Chondrocyte (in vitro differentiated cells): ENCODE measurements around the gene MMP25. TPM values are rescaled to one million over a fixed set of nuclear protein-coding genes. Genes with fewer than 3 reads are reported as not detected.

Experiments used
- DNase-seq: peaks from one replicate; pipeline ENCODE4 v3.0.0; 2021; ENCODE audit warnings: mixed read lengths, low spot score
- H3K27ac Mint-ChIP-seq: one replicate; pipeline ENCODE4 v1.8.0; 2021; ENCODE audit warnings: mild to moderate bottlenecking, moderate library complexity, mixed read lengths; ENCODE audit not compliant: unreplicated experiment
- H3K27me3 Mint-ChIP-seq: 2 replicates; pipeline ENCODE4 v1.8.0; 2021; ENCODE audit warnings: low read depth, mixed read lengths
- H3K36me3 Mint-ChIP-seq: 2 replicates; pipeline ENCODE4 v1.8.0; 2021; ENCODE audit warnings: low read depth, mixed read lengths
- H3K4me1 Mint-ChIP-seq: 2 replicates; pipeline ENCODE4 v1.8.0; 2021; ENCODE audit warnings: low read depth, mild to moderate bottlenecking, mixed read lengths
- H3K4me3 Mint-ChIP-seq: one replicate; pipeline ENCODE4 v1.8.0; 2021; ENCODE audit warnings: mild to moderate bottlenecking, moderate library complexity, mixed read lengths; ENCODE audit not compliant: unreplicated experiment
- H3K9me3 Mint-ChIP-seq: 2 replicates; pipeline ENCODE4 v1.8.0; 2021; ENCODE audit warnings: low read depth, mixed read lengths
- total RNA-seq: library from RNA; stranded (reverse); gene quantifications from 3 replicates; pipeline ENCODE4 v1.2.1, GENCODE V29; 2021
- TF ChIP-seq, protein P1 (sequence below): fragments of 200-600 bp; sonication (generic); IDR thresholded peaks from 2 replicates; pipeline ENCODE4 v1.5.0; 2021; ENCODE audit warnings: antibody characterized with exemption, mild to moderate bottlenecking, moderate library complexity

The MMP25 gene
- total RNA-seq, 1 donor from 2014 or later = not detected

DNA sequence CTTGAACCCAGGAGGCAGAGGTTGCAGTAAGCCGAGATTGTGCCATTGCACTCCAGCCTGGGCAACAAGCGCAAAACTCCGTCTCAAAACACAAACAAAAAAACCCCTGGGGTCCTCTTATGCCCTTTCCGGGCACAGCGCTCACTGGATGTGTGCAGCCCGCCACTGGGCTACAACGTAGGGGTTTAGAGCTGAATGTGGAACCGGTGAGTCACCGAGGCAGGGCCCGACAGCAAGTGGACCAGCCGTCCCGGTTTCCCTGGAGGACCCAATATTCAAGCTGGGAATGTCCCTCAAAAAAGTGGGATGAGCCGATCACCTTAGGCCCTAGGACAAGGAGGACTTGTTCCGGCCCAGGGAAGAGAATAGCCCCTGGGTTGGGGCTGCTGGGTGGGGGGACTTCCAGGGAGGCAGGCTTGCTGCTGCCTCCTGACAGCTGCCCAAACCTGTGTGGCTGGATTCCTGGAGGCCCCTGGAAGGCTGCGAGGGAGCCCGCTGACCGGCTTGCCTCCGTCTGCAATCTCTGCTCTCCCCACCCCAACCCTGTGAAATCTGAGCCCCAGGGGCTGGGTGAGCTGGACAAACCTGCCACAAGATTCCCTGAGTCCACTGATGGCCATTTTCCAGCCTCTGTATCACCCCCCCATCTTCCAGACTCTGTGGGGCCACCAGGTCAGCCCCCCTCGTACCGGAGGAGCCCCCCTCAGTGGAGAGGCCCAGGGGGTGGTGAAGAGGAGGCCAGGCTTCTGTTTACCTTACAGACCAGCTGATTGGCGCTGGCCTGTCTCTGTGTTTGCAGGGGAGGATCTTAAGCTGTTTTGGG lies 36.6 kb upstream of the MMP25 start:
- no peak for DNase-seq
- TF ChIP-seq, protein P1, sequence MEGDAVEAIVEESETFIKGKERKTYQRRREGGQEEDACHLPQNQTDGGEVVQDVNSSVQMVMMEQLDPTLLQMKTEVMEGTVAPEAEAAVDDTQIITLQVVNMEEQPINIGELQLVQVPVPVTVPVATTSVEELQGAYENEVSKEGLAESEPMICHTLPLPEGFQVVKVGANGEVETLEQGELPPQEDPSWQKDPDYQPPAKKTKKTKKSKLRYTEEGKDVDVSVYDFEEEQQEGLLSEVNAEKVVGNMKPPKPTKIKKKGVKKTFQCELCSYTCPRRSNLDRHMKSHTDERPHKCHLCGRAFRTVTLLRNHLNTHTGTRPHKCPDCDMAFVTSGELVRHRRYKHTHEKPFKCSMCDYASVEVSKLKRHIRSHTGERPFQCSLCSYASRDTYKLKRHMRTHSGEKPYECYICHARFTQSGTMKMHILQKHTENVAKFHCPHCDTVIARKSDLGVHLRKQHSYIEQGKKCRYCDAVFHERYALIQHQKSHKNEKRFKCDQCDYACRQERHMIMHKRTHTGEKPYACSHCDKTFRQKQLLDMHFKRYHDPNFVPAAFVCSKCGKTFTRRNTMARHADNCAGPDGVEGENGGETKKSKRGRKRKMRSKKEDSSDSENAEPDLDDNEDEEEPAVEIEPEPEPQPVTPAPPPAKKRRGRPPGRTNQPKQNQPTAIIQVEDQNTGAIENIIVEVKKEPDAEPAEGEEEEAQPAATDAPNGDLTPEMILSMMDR = no peak
- Mint-ChIP-seq H3K9me3 (no peaks in the 10 kb centered on the region), H3K36me3 (no peaks in the 10 kb centered on the region), H3K27me3 (peaks cover 32% of the 10 kb centered on the region), H3K4me3 (no peak overlapping the region), H3K4me1 (peaks cover 3% of the 10 kb centered on the region), H3K27ac (no peak overlapping the region)

DNA sequence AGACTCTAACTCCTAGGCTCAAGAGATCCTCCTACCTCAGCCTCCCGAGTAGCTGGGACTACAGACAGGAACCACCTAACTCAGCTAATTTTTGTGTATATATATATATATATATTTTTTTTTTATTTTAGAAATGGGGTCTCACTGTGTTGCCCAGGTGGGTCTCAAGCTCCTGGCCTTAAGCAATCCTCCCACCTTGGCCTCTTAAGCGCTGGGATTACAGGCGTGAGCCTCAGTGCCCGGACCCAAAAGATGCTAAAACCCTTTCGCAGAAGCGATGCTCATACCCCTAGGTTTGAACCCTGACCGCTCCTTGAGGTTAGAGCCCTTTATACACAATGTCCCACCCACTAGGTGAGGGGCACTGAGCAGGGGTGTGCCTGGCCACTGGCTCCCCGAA lies 35.9 kb upstream of the MMP25 start:
- H3K27me3 Mint-ChIP-seq = peaks cover 29% of the 10 kb centered on the region
- no peak overlapping the region for H3K27ac Mint-ChIP-seq
- H3K4me1 Mint-ChIP-seq = no peaks in the 10 kb centered on the region

DNA sequence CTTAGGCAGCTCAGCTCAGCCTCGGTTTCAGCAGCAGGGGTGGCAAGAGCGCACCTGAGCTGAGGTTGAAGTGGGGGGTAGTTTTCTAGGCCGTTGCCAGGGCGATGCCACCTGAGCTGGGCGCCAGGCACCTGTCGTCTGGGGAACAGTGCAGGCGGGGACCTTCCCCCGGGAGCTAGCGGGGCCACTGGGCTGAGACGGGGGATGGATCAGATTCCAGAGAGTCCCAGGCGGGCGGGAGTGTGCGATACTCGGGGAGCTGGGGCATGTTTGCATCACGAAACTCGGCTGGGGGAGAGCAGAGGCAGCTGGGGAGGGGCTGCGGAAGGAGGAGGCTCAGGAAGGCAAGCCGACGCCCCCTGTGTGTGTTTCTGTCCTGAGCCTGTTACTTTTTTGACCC lies 34.1 kb upstream of the MMP25 start:
- H3K36me3 Mint-ChIP-seq = no peaks in the 10 kb centered on the region
- no peak for DNase-seq
- peaks cover 18% of the 10 kb centered on the region for H3K27me3 Mint-ChIP-seq
- H3K9me3 Mint-ChIP-seq = no peaks in the 10 kb centered on the region
- H3K27ac Mint-ChIP-seq = no peak overlapping the region
- no peaks in the 10 kb centered on the region for H3K4me1 Mint-ChIP-seq
- TF ChIP-seq, protein P1 = no peak
- H3K4me3 Mint-ChIP-seq = no peak overlapping the region

More for the DNA sequence above, 35.9 kb upstream of the MMP25 start:
- DNase-seq = no peak
- TF ChIP-seq, protein P1 = no peak
- no peaks in the 10 kb centered on the region for H3K36me3 Mint-ChIP-seq
- H3K9me3 Mint-ChIP-seq = no peaks in the 10 kb centered on the region
- no peak overlapping the region for H3K4me3 Mint-ChIP-seq

DNA sequence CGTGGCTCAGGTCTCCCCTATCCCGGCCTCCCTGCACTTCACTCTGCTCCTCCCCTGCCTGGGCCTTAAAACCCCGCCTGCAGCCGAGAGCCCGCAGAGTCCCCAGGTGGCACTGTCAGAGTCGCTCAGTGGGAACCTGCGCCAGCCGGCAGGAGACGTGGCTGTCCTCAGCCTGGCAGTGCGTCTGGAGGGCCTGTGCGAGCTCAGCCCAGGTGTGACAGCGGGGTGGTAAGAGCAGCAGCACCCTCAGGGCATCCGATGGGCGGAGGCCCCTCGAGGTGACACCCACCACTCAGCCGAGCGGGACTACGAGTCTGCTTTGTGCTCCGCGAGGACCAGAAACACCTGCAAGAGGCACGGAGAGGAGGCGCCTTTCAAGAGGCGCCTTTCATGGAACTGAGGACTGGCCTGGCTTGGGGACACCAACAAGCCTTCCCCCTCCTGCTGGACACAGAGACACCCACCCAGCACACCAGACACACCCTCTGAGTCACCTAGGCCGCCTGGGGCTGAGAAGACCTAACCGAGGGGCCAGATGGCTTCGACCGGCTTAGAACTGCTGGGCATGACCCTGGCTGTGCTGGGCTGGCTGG lies 33.4 kb upstream of the MMP25 start, which contains the start of gene CLDN9:
CLDN9 (plus strand) TSS at position 96 of the 593 bp plus-strand sequence; CDS start at position 536, 440 bp downstream.
- DNase-seq = no peak
- TF ChIP-seq, protein P1 = no peak
- no peaks in the 10 kb centered on the region for H3K36me3 Mint-ChIP-seq
- peaks cover 17% of the 10 kb centered on the region for H3K27me3 Mint-ChIP-seq
- H3K4me1 Mint-ChIP-seq = no peaks in the 10 kb centered on the region
- no peaks in the 10 kb centered on the region for H3K9me3 Mint-ChIP-seq
- H3K27ac Mint-ChIP-seq = no peak within 1 kb of the TSS
- no peak within 1 kb of the TSS for H3K4me3 Mint-ChIP-seq

DNA sequence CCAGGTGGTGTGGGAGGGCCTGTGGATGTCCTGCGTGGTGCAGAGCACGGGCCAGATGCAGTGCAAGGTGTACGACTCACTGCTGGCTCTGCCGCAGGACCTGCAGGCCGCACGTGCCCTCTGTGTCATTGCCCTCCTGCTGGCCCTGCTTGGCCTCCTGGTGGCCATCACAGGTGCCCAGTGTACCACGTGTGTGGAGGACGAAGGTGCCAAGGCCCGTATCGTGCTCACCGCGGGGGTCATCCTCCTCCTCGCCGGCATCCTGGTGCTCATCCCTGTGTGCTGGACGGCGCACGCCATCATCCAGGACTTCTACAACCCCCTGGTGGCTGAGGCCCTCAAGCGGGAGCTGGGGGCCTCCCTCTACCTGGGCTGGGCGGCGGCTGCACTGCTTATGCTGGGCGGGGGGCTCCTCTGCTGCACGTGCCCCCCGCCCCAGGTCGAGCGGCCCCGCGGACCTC lies 32.8 kb upstream of the MMP25 start:
- TF ChIP-seq, protein P1 = no peak
- H3K9me3 Mint-ChIP-seq = no peaks in the 10 kb centered on the region
- no peak for DNase-seq
- no peaks in the 10 kb centered on the region for H3K36me3 Mint-ChIP-seq
- no peaks in the 10 kb centered on the region for H3K4me1 Mint-ChIP-seq
- peaks cover 14% of the 10 kb centered on the region for H3K27me3 Mint-ChIP-seq
- no peak overlapping the region for H3K4me3 Mint-ChIP-seq
- no peak overlapping the region for H3K27ac Mint-ChIP-seq
